Stimulated activated naive CD4-positive, alpha-beta T cell (primary cell): Measurements from ENCODE around the gene FAM83G.
"Not testable (repeated sequence)": the region's sequence is repeated elsewhere in the genome, so short reads cannot be mapped to it uniquely, and the experiment has no call there.

Experiments used
- DNase-seq, 6 experiments: peaks; one replicate each; lab custom pipeline; 2025; lab: John Stamatoyannopoulos, UW

FAM83G gene

GRCh38 chr17:19023209-19023999 lies 18.8 kb upstream of the FAM83G start:
- DNase-seq: no peak

GRCh38 chr17:19022747-19023146 lies 18.2 kb upstream of the FAM83G start:
- no peak for DNase-seq

- DNase-seq: no peak
These were observed 17.6 kb upstream of the FAM83G start for GRCh38 chr17:19022128-19022527.

GRCh38 chr17:19021622-19022083 lies 17.1 kb upstream of the FAM83G start:
- DNase-seq: peak in 4 of 6 experiments; percentile 23 to 49 (median 28)

GRCh38 chr17:19021011-19021621 lies 16.6 kb upstream of the FAM83G start:
- DNase-seq: not testable (repeated sequence)

GRCh38 chr17:19020016-19020415 lies 15.5 kb upstream of the FAM83G start:
- DNase-seq: no peak

- no peak for DNase-seq
These were observed 14.7 kb upstream of the FAM83G start for GRCh38 chr17:19019041-19019941.

GRCh38 chr17:19018600-19018950 lies 14.0 kb upstream of the FAM83G start:
- no peak for DNase-seq

GRCh38 chr17:19017804-19018599 lies 13.4 kb upstream of the FAM83G start:
- no peak for DNase-seq

GRCh38 chr17:19017401-19017800 lies 12.8 kb upstream of the FAM83G start:
- no peak for DNase-seq

- DNase-seq: no peak
These were observed 12.3 kb upstream of the FAM83G start for GRCh38 chr17:19016881-19017280.

- DNase-seq: no peak
These were observed 11.7 kb upstream of the FAM83G start for GRCh38 chr17:19016297-19016696.

GRCh38 chr17:19015428-19015827 lies 10.9 kb upstream of the FAM83G start:
- DNase-seq: no peak

GRCh38 chr17:19014628-19015215 lies 10.2 kb upstream of the FAM83G start:
- DNase-seq: no peak

GRCh38 chr17:19013806-19014627 lies 9.5 kb upstream of the FAM83G start:
- DNase-seq: no peak

GRCh38 chr17:19013226-19013625 lies 8.7 kb upstream of the FAM83G start:
- DNase-seq: no peak

GRCh38 chr17:19012171-19013080 lies 7.9 kb upstream of the FAM83G start:
- no peak for DNase-seq

GRCh38 chr17:19011581-19011980 lies 7.0 kb upstream of the FAM83G start:
- DNase-seq: no peak

- no peak for DNase-seq
These were observed 6.4 kb upstream of the FAM83G start for GRCh38 chr17:19010729-19011505.
